A549 (cell line): ENCODE results near the gene ADA. TPM values are rescaled to one million over a fixed set of nuclear protein-coding genes. Genes with fewer than 3 reads are reported as not detected.

Experiments
- ATAC-seq, 2 experiments: fragments of 200-7000 bp in 1 of 2; fragments of >200 bp in 1 of 2; cut with Nextera tagmentation in 1 of 2; cut with Tn5 transposase in 1 of 2; 3 replicates each; pipeline versions ENCODE4 v1.8.0 to v1.9.1; 2018 to 2020; ENCODE audit warnings: mild to moderate bottlenecking in 1 of 2, moderate library complexity in 1 of 2
- CTCF ChIA-PET: fragments of 300-600 bp; sonication (Branson Sonifier 250); formaldehyde crosslinking; extraction: SDS; loops from one replicate; lab custom pipeline; 2021; ENCODE audit warnings: antibody characterized with exemption, inconsistent platforms; lab: Yijun Ruan, JAX
- POLR2A ChIA-PET: fragments of 350-600 bp; formaldehyde crosslinking; extraction: SDS; loops from one replicate; lab custom pipeline; 2021; ENCODE audit warnings: antibody characterized with exemption, inconsistent platforms; lab: Yijun Ruan, JAX
- DNase-seq, 2 experiments: peaks; one replicate each; pipeline versions ENCODE4 v3.0.0 to v3.0.0-alpha.2; 2011 to 2016; ENCODE audit warnings: low read depth in 1 of 2, low spot score in 1 of 2
- FAIRE-seq: peaks from 2 replicates; lab custom pipeline; 2011; peaks lifted over from hg19 to GRCh38; lab: Jason Lieb, UNC
- H3K27ac ChIP-seq, 2 experiments: fragments of >200 bp; sonication (Bioruptor Twin); formaldehyde crosslinking; 3 replicates each; pipeline ENCODE4 v1.5.1; 2016 to 2017
- H3K4me1 ChIP-seq: fragments of >200 bp; sonication (Bioruptor Twin); formaldehyde crosslinking; 3 replicates; pipeline ENCODE4 v1.6.1; 2016
- H3K4me2 ChIP-seq: fragments of >200 bp; sonication (Bioruptor Twin); formaldehyde crosslinking; 3 replicates; pipeline ENCODE4 v1.6.1; 2016
- H3K4me3 ChIP-seq: fragments of >200 bp; sonication (Bioruptor Twin); formaldehyde crosslinking; 3 replicates; pipeline ENCODE4 v1.5.1; 2016
- H3K9me3 ChIP-seq: fragments of >200 bp; sonication (Bioruptor Twin); formaldehyde crosslinking; 3 replicates; pipeline ENCODE4 v1.6.1; 2016
- BHLHE40 ChIP-seq: IDR thresholded peaks from 2 replicates; pipeline ENCODE4 v1.6.1; 2012; ENCODE audit warnings: low read depth, low read length, inconsistent platforms
- CEBPB ChIP-seq, 2 experiments: fragments of >200 bp in 1 of 2; sonication (Bioruptor Twin) in 1 of 2; formaldehyde crosslinking in 1 of 2; IDR thresholded peaks; 2 replicates each; pipeline ENCODE4 v1.6.1; 2012 to 2016
- CHD4 ChIP-seq: fragments of 200-600 bp; sonication (generic); IDR thresholded peaks from 2 replicates; pipeline ENCODE4 v1.6.1; 2016; ENCODE audit warnings: antibody characterized with exemption, mild to moderate bottlenecking, borderline replicate concordance
- EP300 ChIP-seq, 2 experiments: fragments of >200 bp; sonication (Bioruptor Twin); formaldehyde crosslinking; IDR thresholded peaks; 2 replicates in 1 of 2; 3 replicates in 1 of 2; pipeline ENCODE4 v1.6.1; 2016 to 2017
- FOSB ChIP-seq: fragments of 250-450 bp; sonication (Bioruptor Pico); IDR thresholded peaks from 2 replicates; pipeline ENCODE4 v1.5.0; 2020; ENCODE audit warnings: mild to moderate bottlenecking, moderate library complexity
- FOSL2 ChIP-seq, 2 experiments: fragments of 450-650 bp in 1 of 2; fragments of >200 bp in 1 of 2; sonication (Bioruptor Twin) in 1 of 2; formaldehyde crosslinking; IDR thresholded peaks; 2 replicates each; pipeline versions ENCODE4 v1.5.0 to v1.6.1; 2016 to 2020; ENCODE audit warnings: mild to moderate bottlenecking in 1 of 2, moderate library complexity in 1 of 2
- GATA3 ChIP-seq: IDR thresholded peaks from 2 replicates; pipeline ENCODE4 v1.6.1; 2012; ENCODE audit warnings: borderline replicate concordance
- HDAC2 ChIP-seq: fragments of 200-600 bp; sonication (generic); IDR thresholded peaks from 2 replicates; pipeline ENCODE4 v1.6.1; 2016
- HMGXB4 ChIP-seq: fragments of 250-450 bp; sonication (Bioruptor Pico); IDR thresholded peaks from 2 replicates; pipeline ENCODE4 v1.5.0; 2021; ENCODE audit warnings: mild to moderate bottlenecking, moderate library complexity, borderline replicate concordance
- HOXB5 ChIP-seq: fragments of 250-450 bp; sonication (Bioruptor Pico); IDR thresholded peaks from 2 replicates; pipeline ENCODE4 v1.5.0; 2020; ENCODE audit warnings: mild to moderate bottlenecking, moderate library complexity
- JUN ChIP-seq, 2 experiments: fragments of >200 bp; sonication (Bioruptor Twin); formaldehyde crosslinking; IDR thresholded peaks; 2 replicates in 1 of 2; 3 replicates in 1 of 2; pipeline ENCODE4 v1.6.1; 2016 to 2017
- JUNB ChIP-seq: fragments of >200 bp; sonication (Bioruptor Twin); formaldehyde crosslinking; IDR thresholded peaks from 2 replicates; pipeline ENCODE4 v1.6.1; 2016
- MAFK ChIP-seq: fragments of 450-650 bp; IDR thresholded peaks from 2 replicates; pipeline ENCODE4 v1.6.1; 2014; ENCODE audit not compliant: partially characterized antibody
- MAX ChIP-seq: IDR thresholded peaks from 2 replicates; pipeline ENCODE4 v1.6.1; 2012
- MAZ ChIP-seq: fragments of 150-350 bp; IDR thresholded peaks from 2 replicates; pipeline ENCODE4 v1.6.1; 2014; ENCODE audit warnings: antibody characterized with exemption, low read depth, low read length, borderline replicate concordance
- MYC ChIP-seq: IDR thresholded peaks from 2 replicates; pipeline ENCODE4 v1.6.1; 2012; ENCODE audit warnings: mild to moderate bottlenecking, inconsistent platforms, low read length, improper control_type of control experiment, borderline replicate concordance
- NR3C1 ChIP-seq: fragments of >200 bp; sonication (Bioruptor Twin); formaldehyde crosslinking; IDR thresholded peaks from 3 replicates; pipeline ENCODE4 v1.6.1; 2017
- POLR2AphosphoS2 ChIP-seq: conservative IDR thresholded peaks from 2 replicates; pipeline ENCODE4 v1.6.1; 2012; ENCODE audit warnings: low read length, improper control_type of control experiment, inconsistent platforms
- TFCP2L1 ChIP-seq: fragments of 250-450 bp; sonication (Bioruptor Pico); IDR thresholded peaks from 2 replicates; pipeline ENCODE4 v1.5.0; 2021; ENCODE audit warnings: mild to moderate bottlenecking
- TP53 ChIP-seq: fragments of 250-450 bp; sonication (Bioruptor Pico); IDR thresholded peaks from 2 replicates; pipeline ENCODE4 v1.5.0; 2021; ENCODE audit warnings: mild to moderate bottlenecking, moderate library complexity
- ZNF302 ChIP-seq: fragments of 250-450 bp; sonication (Bioruptor Pico); IDR thresholded peaks from 2 replicates; pipeline ENCODE4 v1.9.0; 2021; ENCODE audit warnings: inconsistent platforms, mild to moderate bottlenecking, moderate library complexity
- ZSCAN20 ChIP-seq: fragments of 250-450 bp; sonication (Bioruptor Pico); IDR thresholded peaks from 2 replicates; pipeline ENCODE4 v1.8.0; 2022; ENCODE audit warnings: mild to moderate bottlenecking, moderate library complexity
- WGBS: methylation state at CpG from one replicate; pipeline ENCODE4 v1.1.6; 2017; ENCODE audit errors: missing lambda C conversion rate; 5-methylcytosine and 5-hydroxymethylcytosine counted together
- polyA plus RNA-seq, 4 experiments: library from polyadenylated mRNA; depleted of rRNA in 3 of 4; stranded (reverse); fragments of >200 nt; fragmentation: RNase III in 1 of 4; extraction: RNeasy Plus Mini Kit Qiagen cat#74134 plus additional on column Dnase treatment in 1 of 4; gene quantifications; 2 replicates in 3 of 4; 3 replicates in 1 of 4; pipeline ENCODE4 v1.2.3, GENCODE V29; 2011 to 2017
- TF ChIP-seq, protein P1 (sequence below): fragments of 200-600 bp; sonication (generic); IDR thresholded peaks from 2 replicates; pipeline ENCODE4 v1.6.1; 2016; ENCODE audit warnings: antibody characterized with exemption, mild to moderate bottlenecking, moderate library complexity
- TF ChIP-seq, protein P2 (sequence below): fragments of 250-450 bp; sonication (Bioruptor Pico); IDR thresholded peaks from 2 replicates; pipeline ENCODE4 v1.5.0; 2020; ENCODE audit warnings: low read depth, mild to moderate bottlenecking, moderate library complexity
- TF ChIP-seq, protein P3 (sequence below): IDR thresholded peaks from 2 replicates; pipeline ENCODE4 v1.6.1; 2012; ENCODE audit warnings: low read depth, borderline replicate concordance
- TF ChIP-seq, protein P4 (sequence below): fragments of 450-650 bp; IDR thresholded peaks from 2 replicates; pipeline ENCODE4 v1.6.1; 2014; ENCODE audit warnings: antibody characterized with exemption

Gene ADA
- polyA plus RNA-seq, 2 of the 4 experiments (the other 2 are of a cell fraction), result 34.5 to 48.1 TPM

GRCh38 chr20:44644230-44644617 is 7.3 kb downstream of the ADA start (continued):
- no peak for TF ChIP-seq JUN (IDR thresholded peaks at IDR 0.05)
- TF ChIP-seq ZNF302 (CRISPR knock-in tag), result no peak
- no peak for TF ChIP-seq HDAC2

DNA sequence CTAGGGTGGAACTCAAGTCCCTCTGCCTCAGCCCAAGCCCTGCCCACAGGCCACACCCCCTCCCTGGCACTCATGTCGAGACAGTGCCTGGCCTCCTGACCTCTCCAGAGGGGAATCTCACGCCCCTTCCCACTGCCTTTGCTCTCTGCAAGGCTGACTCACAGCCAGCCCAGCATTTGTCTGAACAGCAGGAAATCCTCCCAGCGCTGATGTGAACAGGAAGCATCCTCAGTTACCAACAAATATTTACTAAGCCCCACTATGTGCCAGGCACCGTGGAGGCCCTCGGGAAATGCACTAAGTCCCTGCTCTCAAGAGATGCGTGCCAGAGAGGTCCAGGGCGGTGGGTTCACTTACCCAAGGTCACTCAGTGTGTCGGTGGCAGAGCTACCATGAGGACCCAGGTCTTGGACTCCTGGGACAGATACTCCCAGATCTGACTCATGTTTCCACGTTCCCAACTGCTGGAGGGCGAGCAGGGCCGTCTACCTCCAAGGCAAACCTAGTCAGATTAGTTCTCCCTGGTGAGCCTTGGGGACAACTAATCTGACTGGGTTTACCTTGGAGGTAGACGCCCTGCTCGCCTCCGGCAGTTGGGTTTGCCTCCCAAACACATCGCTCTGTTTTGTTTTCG is 7.8 kb downstream of the ADA start:
- ATAC-seq (peak; percentile 78 to 90), DNase-seq (peak; percentile 62 to 93), FAIRE-seq (no peak)
- peak overlapping the region; percentile 83 to 94 for H3K27ac ChIP-seq
- TF ChIP-seq MAX (peak; percentile 50; the same call in 1 of the 2 replicates), FOSB (CRISPR knock-in tag) (peak; percentile 71; the same call in 1 of the 2 replicates), FOSL2 (IDR thresholded peaks at IDR 0.05) (peak; percentile 19; the same call in 1 of the 2 replicates), FOSL2 (CRISPR knock-in tag; IDR thresholded peaks at IDR 0.05) (peak; percentile 82), TFCP2L1 (CRISPR knock-in tag) (no peak), EP300 (IDR thresholded peaks at IDR 0.05) (no peak), MAFK (peak; percentile 74), JUNB (no peak), HDAC2 (no peak)
- TF ChIP-seq, protein P1, sequence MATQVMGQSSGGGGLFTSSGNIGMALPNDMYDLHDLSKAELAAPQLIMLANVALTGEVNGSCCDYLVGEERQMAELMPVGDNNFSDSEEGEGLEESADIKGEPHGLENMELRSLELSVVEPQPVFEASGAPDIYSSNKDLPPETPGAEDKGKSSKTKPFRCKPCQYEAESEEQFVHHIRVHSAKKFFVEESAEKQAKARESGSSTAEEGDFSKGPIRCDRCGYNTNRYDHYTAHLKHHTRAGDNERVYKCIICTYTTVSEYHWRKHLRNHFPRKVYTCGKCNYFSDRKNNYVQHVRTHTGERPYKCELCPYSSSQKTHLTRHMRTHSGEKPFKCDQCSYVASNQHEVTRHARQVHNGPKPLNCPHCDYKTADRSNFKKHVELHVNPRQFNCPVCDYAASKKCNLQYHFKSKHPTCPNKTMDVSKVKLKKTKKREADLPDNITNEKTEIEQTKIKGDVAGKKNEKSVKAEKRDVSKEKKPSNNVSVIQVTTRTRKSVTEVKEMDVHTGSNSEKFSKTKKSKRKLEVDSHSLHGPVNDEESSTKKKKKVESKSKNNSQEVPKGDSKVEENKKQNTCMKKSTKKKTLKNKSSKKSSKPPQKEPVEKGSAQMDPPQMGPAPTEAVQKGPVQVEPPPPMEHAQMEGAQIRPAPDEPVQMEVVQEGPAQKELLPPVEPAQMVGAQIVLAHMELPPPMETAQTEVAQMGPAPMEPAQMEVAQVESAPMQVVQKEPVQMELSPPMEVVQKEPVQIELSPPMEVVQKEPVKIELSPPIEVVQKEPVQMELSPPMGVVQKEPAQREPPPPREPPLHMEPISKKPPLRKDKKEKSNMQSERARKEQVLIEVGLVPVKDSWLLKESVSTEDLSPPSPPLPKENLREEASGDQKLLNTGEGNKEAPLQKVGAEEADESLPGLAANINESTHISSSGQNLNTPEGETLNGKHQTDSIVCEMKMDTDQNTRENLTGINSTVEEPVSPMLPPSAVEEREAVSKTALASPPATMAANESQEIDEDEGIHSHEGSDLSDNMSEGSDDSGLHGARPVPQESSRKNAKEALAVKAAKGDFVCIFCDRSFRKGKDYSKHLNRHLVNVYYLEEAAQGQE, result no peak
- TF ChIP-seq, protein P2, sequence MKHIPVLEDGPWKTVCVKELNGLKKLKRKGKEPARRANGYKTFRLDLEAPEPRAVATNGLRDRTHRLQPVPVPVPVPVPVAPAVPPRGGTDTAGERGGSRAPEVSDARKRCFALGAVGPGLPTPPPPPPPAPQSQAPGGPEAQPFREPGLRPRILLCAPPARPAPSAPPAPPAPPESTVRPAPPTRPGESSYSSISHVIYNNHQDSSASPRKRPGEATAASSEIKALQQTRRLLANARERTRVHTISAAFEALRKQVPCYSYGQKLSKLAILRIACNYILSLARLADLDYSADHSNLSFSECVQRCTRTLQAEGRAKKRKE, result 0 out of 2 replicates have a peak, but pooled peaks have one; percentile 61
- ChIA-PET CTCF (interaction anchor here (0.9 to 13.0 kb wide), 4 partner anchors 13 to 89 kb away, joined by 3 to 126 read pairs (median 6); no protein-coding TSS in a partner anchor), POLR2A (interaction anchor here (0.5 to 2.5 kb wide), 3 partner anchors 8 to 975 kb away, joined by 3 to 9 read pairs (median 8); partner anchors contain the start of gene ADA)
- H3K4me2 ChIP-seq, result peak overlapping the region; percentile 78
- peaks cover 55% of the 10 kb centered on the region for H3K4me1 ChIP-seq
- 10% methylated on average over 15 of the region's 16 CpGs for WGBS
- no peak overlapping the region for H3K4me3 ChIP-seq
- H3K9me3 ChIP-seq, result no peaks in the 10 kb centered on the region

DNA sequence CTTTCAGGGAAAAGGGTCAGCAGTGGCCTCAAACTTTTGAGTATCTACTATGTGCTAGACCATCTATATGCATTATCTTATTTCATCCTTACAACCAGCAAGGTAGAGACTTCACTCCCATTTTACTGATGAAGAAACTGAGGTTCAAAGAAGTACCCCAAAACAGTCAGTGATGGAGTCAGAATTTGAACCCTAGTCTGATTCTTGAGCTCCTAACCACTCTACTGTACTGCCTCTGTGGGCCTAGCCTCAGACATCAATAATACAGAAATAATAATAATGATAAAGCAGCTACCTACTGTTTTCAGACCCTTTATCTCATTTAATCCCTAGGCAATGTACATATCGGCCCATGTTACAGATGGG is 8.4 kb downstream of the ADA start:
- FAIRE-seq (no peak), ATAC-seq (no peak), DNase-seq (no peak)
- ChIA-PET CTCF (interaction anchor here (0.8 to 13.0 kb wide), 5 partner anchors 13 to 101 kb away, joined by 3 to 126 read pairs (median 4); no protein-coding TSS in a partner anchor), POLR2A (interaction anchor here (0.5 to 2.5 kb wide), 3 partner anchors 7 to 32 kb away, joined by 3 to 8 read pairs (median 3); partner anchors contain the start of gene ADA)
- WGBS, result 50% methylated on average over 1 of the region's 1 CpG
- H3K4me2 ChIP-seq, result peak overlapping the region; percentile 78
- H3K9me3 ChIP-seq, result no peaks in the 10 kb centered on the region
- H3K4me1 ChIP-seq, result peaks cover 55% of the 10 kb centered on the region
- no peak overlapping the region for H3K4me3 ChIP-seq
- H3K27ac ChIP-seq, result peak overlapping the region; percentile 83 to 94
- 0 out of 2 replicates have a peak, but pooled peaks have one; percentile 7 for TF ChIP-seq GATA3
- TF ChIP-seq, protein P3, sequence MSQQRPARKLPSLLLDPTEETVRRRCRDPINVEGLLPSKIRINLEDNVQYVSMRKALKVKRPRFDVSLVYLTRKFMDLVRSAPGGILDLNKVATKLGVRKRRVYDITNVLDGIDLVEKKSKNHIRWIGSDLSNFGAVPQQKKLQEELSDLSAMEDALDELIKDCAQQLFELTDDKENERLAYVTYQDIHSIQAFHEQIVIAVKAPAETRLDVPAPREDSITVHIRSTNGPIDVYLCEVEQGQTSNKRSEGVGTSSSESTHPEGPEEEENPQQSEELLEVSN, result no peak
- TF ChIP-seq POLR2AphosphoS2, result no peak
- 0 out of 2 replicates have a peak, but pooled peaks have one; percentile 25 for TF ChIP-seq CHD4
- no peak for TF ChIP-seq CEBPB (IDR thresholded peaks at IDR 0.05)
- TF ChIP-seq ZSCAN20 (CRISPR knock-in tag), result 0 out of 2 replicates have a peak, but pooled peaks have one; percentile 57
- 0 out of 2 replicates have a peak, but pooled peaks have one; percentile 11 for TF ChIP-seq MYC
- TF ChIP-seq HOXB5 (CRISPR knock-in tag), result no peak
- TF ChIP-seq JUNB, result no peak
- TF ChIP-seq, protein P4, sequence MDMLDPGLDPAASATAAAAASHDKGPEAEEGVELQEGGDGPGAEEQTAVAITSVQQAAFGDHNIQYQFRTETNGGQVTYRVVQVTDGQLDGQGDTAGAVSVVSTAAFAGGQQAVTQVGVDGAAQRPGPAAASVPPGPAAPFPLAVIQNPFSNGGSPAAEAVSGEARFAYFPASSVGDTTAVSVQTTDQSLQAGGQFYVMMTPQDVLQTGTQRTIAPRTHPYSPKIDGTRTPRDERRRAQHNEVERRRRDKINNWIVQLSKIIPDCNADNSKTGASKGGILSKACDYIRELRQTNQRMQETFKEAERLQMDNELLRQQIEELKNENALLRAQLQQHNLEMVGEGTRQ, result no peak
- peak; percentile 79 for TF ChIP-seq HDAC2
- TF ChIP-seq BHLHE40, result no peak
- TF ChIP-seq MAZ, result no peak
- TF ChIP-seq HMGXB4 (CRISPR knock-in tag), result 0 out of 2 replicates have a peak, but pooled peaks have one; percentile 6
- TF ChIP-seq NR3C1, result no peak
- peak; percentile 30; the same call in 1 of the 2 replicates for TF ChIP-seq FOSB (CRISPR knock-in tag)
- TF ChIP-seq TP53 (CRISPR knock-in tag), result no peak
